Measurements from ENCODE around the gene FAR1.

- no peak for TF ChIP-seq EP300 (IDR thresholded peaks at IDR 0.05; ENCODE audit: borderline replicate concordance)
- TF ChIP-seq, protein P1, sequence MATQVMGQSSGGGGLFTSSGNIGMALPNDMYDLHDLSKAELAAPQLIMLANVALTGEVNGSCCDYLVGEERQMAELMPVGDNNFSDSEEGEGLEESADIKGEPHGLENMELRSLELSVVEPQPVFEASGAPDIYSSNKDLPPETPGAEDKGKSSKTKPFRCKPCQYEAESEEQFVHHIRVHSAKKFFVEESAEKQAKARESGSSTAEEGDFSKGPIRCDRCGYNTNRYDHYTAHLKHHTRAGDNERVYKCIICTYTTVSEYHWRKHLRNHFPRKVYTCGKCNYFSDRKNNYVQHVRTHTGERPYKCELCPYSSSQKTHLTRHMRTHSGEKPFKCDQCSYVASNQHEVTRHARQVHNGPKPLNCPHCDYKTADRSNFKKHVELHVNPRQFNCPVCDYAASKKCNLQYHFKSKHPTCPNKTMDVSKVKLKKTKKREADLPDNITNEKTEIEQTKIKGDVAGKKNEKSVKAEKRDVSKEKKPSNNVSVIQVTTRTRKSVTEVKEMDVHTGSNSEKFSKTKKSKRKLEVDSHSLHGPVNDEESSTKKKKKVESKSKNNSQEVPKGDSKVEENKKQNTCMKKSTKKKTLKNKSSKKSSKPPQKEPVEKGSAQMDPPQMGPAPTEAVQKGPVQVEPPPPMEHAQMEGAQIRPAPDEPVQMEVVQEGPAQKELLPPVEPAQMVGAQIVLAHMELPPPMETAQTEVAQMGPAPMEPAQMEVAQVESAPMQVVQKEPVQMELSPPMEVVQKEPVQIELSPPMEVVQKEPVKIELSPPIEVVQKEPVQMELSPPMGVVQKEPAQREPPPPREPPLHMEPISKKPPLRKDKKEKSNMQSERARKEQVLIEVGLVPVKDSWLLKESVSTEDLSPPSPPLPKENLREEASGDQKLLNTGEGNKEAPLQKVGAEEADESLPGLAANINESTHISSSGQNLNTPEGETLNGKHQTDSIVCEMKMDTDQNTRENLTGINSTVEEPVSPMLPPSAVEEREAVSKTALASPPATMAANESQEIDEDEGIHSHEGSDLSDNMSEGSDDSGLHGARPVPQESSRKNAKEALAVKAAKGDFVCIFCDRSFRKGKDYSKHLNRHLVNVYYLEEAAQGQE (IDR thresholded peaks at IDR 0.05; ENCODE audit: low read depth), result no peak
- no peak for TF ChIP-seq YY1 (IDR thresholded peaks at IDR 0.05; ENCODE audit: low read depth)
- no peak for TF ChIP-seq MAX (IDR thresholded peaks at IDR 0.05)
- no peak for TF ChIP-seq TCF12 (IDR thresholded peaks at IDR 0.05; ENCODE audit: low read depth)
- TF ChIP-seq TAF1 (IDR thresholded peaks at IDR 0.05; ENCODE audit: low read depth), result no peak
- no peak for TF ChIP-seq CEBPB (IDR thresholded peaks at IDR 0.05)
- TF ChIP-seq EGR1 (IDR thresholded peaks at IDR 0.05), result no peak
These were observed 18.3 kb downstream of the FAR1 start for GRCh38 chr11:13686776-13687175.
